IMR-90 (cell line): Measurements from ENCODE around the gene ETFA. TPM values are rescaled to one million over a fixed set of nuclear protein-coding genes. Genes with fewer than 3 reads are reported as not detected.

Experiments used
- ATAC-seq: fragments of 200-7000 bp; cut with Tn5 transposase; 2 replicates; pipeline ENCODE4 v1.9.1; 2020; ENCODE audit warnings: low read depth, mild to moderate bottlenecking, moderate library complexity
- BruUV-seq: library from RNA; stranded (reverse); fragments of 400-500 nt; replicated peaks from 2 replicates; lab custom pipeline; 2021; lab: Mats Ljungman, UMichigan
- CTCF ChIA-PET: fragments of 300-600 bp; formaldehyde crosslinking; extraction: SDS; loops from one replicate; lab custom pipeline; 2021; ENCODE audit warnings: antibody characterized with exemption; lab: Yijun Ruan, JAX
- POLR2A ChIA-PET: fragments of 300-600 bp; sonication (Branson Sonifier 250); formaldehyde crosslinking; loops from one replicate; lab custom pipeline; 2022; ENCODE audit warnings: antibody characterized with exemption; ENCODE audit not compliant: unreplicated experiment; lab: Charles Lee
- DNase-seq: peaks from one replicate; pipeline ENCODE4 v3.0.0; 2013
- H2AFZ ChIP-seq: replicated peaks from 2 replicates; pipeline ENCODE3; 2013; ENCODE audit warnings: low read length, mild to moderate bottlenecking; ENCODE audit not compliant: poor library complexity
- H2AK5ac ChIP-seq: 2 replicates; pipeline ENCODE4 v1.6.1; 2013; ENCODE audit warnings: low read depth, low read length, inconsistent platforms
- H2AK9ac ChIP-seq: replicated peaks from 2 replicates; pipeline ENCODE3; 2013; ENCODE audit warnings: mild to moderate bottlenecking, low read depth, low read length, moderate library complexity; ENCODE audit not compliant: poor library complexity
- H2BK120ac ChIP-seq: 2 replicates; pipeline ENCODE4 v1.6.1; 2013; ENCODE audit warnings: low read depth, low read length, inconsistent platforms
- H2BK15ac ChIP-seq: 3 replicates; pipeline ENCODE4 v1.6.1; 2013; ENCODE audit warnings: low read depth, low read length, inconsistent platforms
- H2BK20ac ChIP-seq: 2 replicates; pipeline ENCODE4 v1.6.1; 2013; ENCODE audit warnings: low read depth, mild to moderate bottlenecking, inconsistent platforms, low read length, moderate library complexity
- H2BK5ac ChIP-seq: 2 replicates; pipeline ENCODE4 v1.6.1; 2013; ENCODE audit warnings: mild to moderate bottlenecking, low read depth, low read length, inconsistent platforms; ENCODE audit not compliant: poor library complexity, severe bottlenecking
- H3K14ac ChIP-seq: replicated peaks from 2 replicates; pipeline ENCODE4 v1.6.1; 2013; ENCODE audit warnings: low read depth, low read length, inconsistent platforms
- H3K18ac ChIP-seq: 2 replicates; pipeline ENCODE4 v1.6.1; 2013; ENCODE audit warnings: low read depth, low read length, control low read depth
- H3K23ac ChIP-seq: 2 replicates; pipeline ENCODE4 v1.6.1; 2013; ENCODE audit warnings: low read depth, low read length, inconsistent platforms
- H3K27ac ChIP-seq: 2 replicates; pipeline ENCODE4 v1.5.1; 2013; ENCODE audit warnings: mild to moderate bottlenecking, control low read depth, low read length; ENCODE audit not compliant: insufficient read depth
- H3K27me3 ChIP-seq: 2 replicates; pipeline ENCODE4 v1.6.1; 2013; ENCODE audit warnings: low read length; ENCODE audit not compliant: control insufficient read depth, insufficient read depth
- H3K36me3 ChIP-seq: 2 replicates; pipeline ENCODE4 v1.6.1; 2013; ENCODE audit warnings: low read length, mixed read lengths; ENCODE audit not compliant: control insufficient read depth, insufficient read depth
- H3K4ac ChIP-seq: 2 replicates; pipeline ENCODE4 v1.6.1; 2013; ENCODE audit warnings: low read depth, low read length, inconsistent platforms
- H3K4me1 ChIP-seq: 2 replicates; pipeline ENCODE4 v1.6.1; 2013; ENCODE audit warnings: low read length, mixed read lengths; ENCODE audit not compliant: control insufficient read depth, insufficient read depth
- H3K4me2 ChIP-seq: 2 replicates; pipeline ENCODE4 v1.6.1; 2013; ENCODE audit warnings: low read depth, mild to moderate bottlenecking, control low read depth, low read length, moderate library complexity
- H3K4me3 ChIP-seq: 2 replicates; pipeline ENCODE4 v1.5.1; 2013; ENCODE audit warnings: low read depth, mild to moderate bottlenecking, control low read depth, low read length, moderate library complexity; ENCODE audit not compliant: insufficient read depth
- H3K56ac ChIP-seq: 2 replicates; pipeline ENCODE4 v1.6.1; 2013; ENCODE audit warnings: low read length, inconsistent platforms; ENCODE audit not compliant: insufficient read depth; ENCODE audit errors: extremely low read depth
- H3K79me1 ChIP-seq, 2 experiments: 2 replicates each; pipeline ENCODE4 v1.6.1; 2013; ENCODE audit warnings: low read length in 2 of 2, inconsistent platforms in 1 of 2, low read depth in 1 of 2
- H3K9ac ChIP-seq: 2 replicates; pipeline ENCODE4 v1.6.1; 2013; ENCODE audit warnings: low read depth, low read length, control low read depth
- H3K9me1 ChIP-seq: 2 replicates; pipeline ENCODE4 v1.6.1; 2013; ENCODE audit warnings: low read length, inconsistent platforms; ENCODE audit not compliant: insufficient read depth
- H3K9me3 ChIP-seq: 2 replicates; pipeline ENCODE4 v1.6.1; 2013; ENCODE audit warnings: low read length; ENCODE audit not compliant: control insufficient read depth, insufficient read depth
- H4K20me1 ChIP-seq: 2 replicates; pipeline ENCODE4 v1.6.1; 2013; ENCODE audit warnings: low read length, inconsistent platforms; ENCODE audit not compliant: insufficient read depth
- H4K5ac ChIP-seq: 2 replicates; pipeline ENCODE4 v1.6.1; 2013; ENCODE audit warnings: mild to moderate bottlenecking, low read depth, low read length, control low read depth
- H4K8ac ChIP-seq, 2 experiments: 2 replicates each; pipeline ENCODE4 v1.6.1; 2013; ENCODE audit warnings: low read depth in 2 of 2, low read length in 2 of 2, control low read depth in 1 of 2, inconsistent platforms in 1 of 2
- H4K91ac ChIP-seq: 2 replicates; pipeline ENCODE4 v1.6.1; 2013; ENCODE audit warnings: low read depth, low read length, inconsistent platforms; ENCODE audit not compliant: insufficient read depth
- CHD1 ChIP-seq: IDR thresholded peaks from 2 replicates; pipeline ENCODE4 v1.6.1; 2012; ENCODE audit warnings: low read depth, low read length, improper control_type of control experiment
- MXI1 ChIP-seq: IDR thresholded peaks from 2 replicates; pipeline ENCODE4 v1.6.1; 2012; ENCODE audit warnings: low read depth, mild to moderate bottlenecking, low read length, moderate library complexity, borderline replicate concordance
- SMC3 ChIP-seq: fragments of 150-350 bp; IDR thresholded peaks from 2 replicates; pipeline ENCODE4 v1.6.1; 2016; ENCODE audit warnings: low read depth, mild to moderate bottlenecking, antibody characterized with exemption, low read length, moderate library complexity
- WGBS, 2 experiments: methylation state at CpG; one replicate each; pipeline versions ENCODE4 v1.1.5 to v1.1.7; 2013; ENCODE audit warnings: missing lambda C conversion rate in 2 of 2; ENCODE audit not compliant: insufficient read length in 1 of 2; ENCODE audit errors: extremely low coverage in 2 of 2; 5-methylcytosine and 5-hydroxymethylcytosine counted together
- dilution Hi-C: fragments of 300-500 bp; cut with HindIII; formaldehyde crosslinking; loops from one replicate; pipeline ENCODE4 v1.14.3; 2018; ENCODE audit warnings: low sequenced_read_pairs; ENCODE audit not compliant: unreplicated experiment
- in situ Hi-C: fragments of 300-500 bp; cut with MboI; formaldehyde crosslinking; loops from 3 replicates; pipeline ENCODE4 v1.14.3; 2019; ENCODE audit warnings: low sequenced_read_pairs, inconsistent platforms, mixed read lengths
- intact Hi-C: fragments of 100-400 bp; cut with micrococcal nuclease; formaldehyde crosslinking; loops from 2 replicates; pipeline ENCODE4 v1.10.0; 2022
- polyA plus RNA-seq, 3 experiments: library from polyadenylated mRNA; depleted of rRNA; stranded (reverse); fragments of >200 nt; gene quantifications; 2 replicates each; pipeline ENCODE4 v1.2.3, GENCODE V29; 2012; ENCODE audit warnings: low replicate concordance in 1 of 3
- total RNA-seq: library from RNA; depleted of rRNA; stranded (reverse); fragments of >200 nt; gene quantifications from 2 replicates; pipeline ENCODE4 v1.2.3, GENCODE V29; 2012

ETFA gene
- total and polyA plus RNA-seq, 2 of the 4 experiments (the other 2 are of a cell fraction), result 115 to 172 TPM

DNA sequence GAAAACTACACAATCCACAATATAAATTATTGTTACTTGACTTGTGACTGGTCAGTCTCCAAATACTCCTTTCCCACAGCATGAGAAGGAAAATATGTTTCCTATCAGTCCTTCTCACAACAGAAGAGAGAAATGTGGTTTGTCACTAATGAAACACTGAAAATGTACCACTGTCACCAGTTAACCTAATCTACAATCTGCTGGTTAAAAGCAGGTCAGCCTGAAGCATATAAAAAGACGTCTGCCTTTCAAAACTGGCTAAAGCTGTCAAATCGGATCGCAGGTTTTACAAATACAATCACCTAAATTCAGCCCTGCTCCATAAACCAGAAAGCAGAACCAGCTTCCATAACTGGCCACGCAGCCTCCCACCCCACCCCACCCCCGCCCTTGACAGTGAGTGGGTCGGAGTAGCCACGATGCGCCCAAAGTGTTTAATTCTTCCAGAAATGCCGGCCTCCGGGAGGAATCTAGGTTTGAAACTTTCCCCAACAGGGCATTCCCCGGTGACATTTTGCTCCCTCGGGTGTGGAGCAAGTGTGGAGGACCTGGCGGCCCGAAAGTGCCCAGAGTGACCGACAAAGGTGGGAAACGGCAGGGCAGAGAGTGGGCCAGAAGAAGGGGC lies 682 bp downstream of the ETFA start:
- no peak for DNase-seq
- BruUV-seq, result no TSS peak
- CTCF ChIA-PET, result no interaction called here

More for the DNA sequence above, 682 bp downstream of the ETFA start:
- Histone ChIP-seq H4K91ac (peak overlapping the region; percentile 73), H4K20me1 (peaks cover 16% of the 10 kb centered on the region; the same call in 1 of the 2 replicates), H2BK120ac (peak overlapping the region; percentile 20; the same call in 1 of the 2 replicates), H3K27me3 (no peaks in the 10 kb centered on the region), H3K9me1 (peaks cover 12% of the 10 kb centered on the region), H3K9me3 (no peaks in the 10 kb centered on the region), H3K36me3 (no peaks in the 10 kb centered on the region), H2BK20ac (no peak overlapping the region), H3K14ac (peak overlapping the region; percentile 93), H2AFZ (peak overlapping the region; percentile 99), H3K27ac (peak overlapping the region; percentile 79), H3K4me3 (peak overlapping the region; percentile 82), H3K4me2 (peak overlapping the region; percentile 77), H4K5ac (peak overlapping the region; percentile 31), H2AK9ac (peak overlapping the region; percentile 97), H2BK15ac (no peak overlapping the region), H3K4ac (peak overlapping the region; percentile 83), H3K23ac (peak overlapping the region; percentile 94), H3K4me1 (peaks cover 10% of the 10 kb centered on the region), H3K79me1 (peaks cover 3 to 38% of the 10 kb centered on the region in 2 experiments; a peak in 3 of 4 replicates), H3K18ac (peak overlapping the region; percentile 10), H2BK5ac (peak overlapping the region; percentile 66), H3K56ac (peak overlapping the region; percentile 80), H2AK5ac (no peak overlapping the region; the same call in 1 of the 2 replicates), H3K9ac (peak overlapping the region; percentile 94), H4K8ac (peak overlapping the region; percentile 49 to 91; a peak in 2 of 4 replicates)
- intact Hi-C loops, result no loop called here
- 5% methylated on average over 4 of the region's 16 CpGs; no CpG with 5 or more reads in 1 of the 2 experiments for WGBS, 2 experiments
- POLR2A ChIA-PET, result interaction anchor here (0.7 kb wide), 1 partner anchor 13 kb away, joined by 13 read pairs; no protein-coding TSS in a partner anchor
- dilution Hi-C loops, result no loop called here
- peak; percentile 19 for ATAC-seq
- in situ Hi-C loops, result no loop called here
- TF ChIP-seq SMC3 (no peak), CHD1 (no peak), MXI1 (0 out of 2 replicates have a peak, but pooled peaks have one; percentile 23)
